ENCODE data around the gene ABT1.

Gene ABT1

DNA sequence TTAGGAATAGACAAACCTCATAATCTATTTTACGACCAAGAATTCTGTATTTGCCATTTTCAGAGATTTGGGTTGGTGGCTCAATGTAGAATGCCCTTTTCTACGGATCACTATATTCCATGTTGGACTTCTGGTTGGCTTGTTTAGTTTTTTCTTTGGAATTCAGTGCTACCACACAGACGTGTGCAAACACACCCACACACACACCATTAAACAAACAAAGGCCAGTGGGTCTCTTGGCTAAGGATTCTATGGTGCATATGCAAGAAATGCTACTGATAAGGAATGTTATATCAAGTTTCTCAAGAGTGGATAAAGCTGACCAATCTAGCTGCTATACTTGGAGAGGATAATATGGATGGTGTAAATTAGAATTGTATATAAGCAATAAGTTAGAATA, 8.0 kb downstream of the ABT1 start:
- DNase-seq (ENCODE audit: low read depth) = no peak

DNA sequence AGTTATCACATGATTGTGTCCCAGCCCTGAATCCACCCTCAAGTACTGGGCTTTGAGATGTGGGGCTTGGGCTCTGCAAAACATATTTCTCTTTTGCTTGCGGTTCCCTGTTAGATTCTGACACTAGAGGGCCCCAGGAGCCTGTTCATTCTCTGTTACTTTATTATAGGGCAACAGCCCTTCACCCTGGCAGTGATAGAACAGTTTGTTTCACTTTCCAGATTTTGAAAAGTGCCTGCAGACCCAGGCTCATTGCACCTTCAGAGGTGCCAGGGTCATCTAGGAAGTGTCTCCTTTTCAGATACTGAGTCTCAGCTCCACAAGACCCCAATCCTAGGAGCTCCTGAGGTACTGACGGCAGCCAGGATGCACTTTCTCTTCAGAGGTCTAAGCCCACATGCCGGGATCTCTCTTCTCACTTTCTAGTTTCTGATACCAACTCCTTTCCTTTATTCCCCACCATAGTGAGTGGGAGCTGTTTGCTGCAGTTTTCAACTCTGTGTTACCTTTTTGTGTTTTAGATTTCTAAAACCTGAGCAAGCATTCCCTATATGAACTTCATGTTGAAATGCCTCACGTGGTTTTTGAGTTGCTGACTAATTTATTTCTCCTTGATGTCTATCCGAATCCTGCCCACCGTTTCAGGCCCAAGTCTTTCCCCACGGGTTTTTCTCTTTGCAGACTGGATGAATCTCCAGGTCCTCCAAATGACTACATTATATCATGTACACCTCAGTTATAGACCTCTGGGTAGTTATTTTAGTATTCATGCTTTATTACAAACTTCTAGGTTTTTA, 10.9 kb downstream of the ABT1 start:
- DNase-seq (ENCODE audit: low read depth) = peak; percentile 45

DNA sequence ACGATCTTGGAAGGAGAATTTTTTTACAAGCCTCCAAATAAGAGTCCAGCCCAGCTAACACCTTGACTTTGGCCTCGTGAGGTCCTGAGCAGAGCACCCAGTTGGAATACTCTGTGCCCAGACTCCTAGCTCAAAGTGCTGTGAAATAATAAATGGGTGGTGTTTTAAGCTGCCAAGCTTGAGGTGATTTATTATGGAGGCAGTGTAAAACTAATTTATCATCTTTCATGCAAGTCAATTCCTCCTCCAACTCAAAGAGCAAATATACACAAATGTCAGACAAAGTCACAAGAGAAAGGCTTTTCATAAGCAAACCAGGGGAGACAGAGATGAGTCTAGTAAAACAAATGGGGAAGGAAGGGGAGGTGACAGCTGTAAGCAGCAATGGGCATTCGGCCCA, 12.7 kb downstream of the ABT1 start:
- no peak for DNase-seq (ENCODE audit: low read depth)

- DNase-seq (ENCODE audit: low read depth) = no peak
Observed at GRCh38 chr6:26611599-26611998, 14.8 kb downstream of the ABT1 start.

DNA sequence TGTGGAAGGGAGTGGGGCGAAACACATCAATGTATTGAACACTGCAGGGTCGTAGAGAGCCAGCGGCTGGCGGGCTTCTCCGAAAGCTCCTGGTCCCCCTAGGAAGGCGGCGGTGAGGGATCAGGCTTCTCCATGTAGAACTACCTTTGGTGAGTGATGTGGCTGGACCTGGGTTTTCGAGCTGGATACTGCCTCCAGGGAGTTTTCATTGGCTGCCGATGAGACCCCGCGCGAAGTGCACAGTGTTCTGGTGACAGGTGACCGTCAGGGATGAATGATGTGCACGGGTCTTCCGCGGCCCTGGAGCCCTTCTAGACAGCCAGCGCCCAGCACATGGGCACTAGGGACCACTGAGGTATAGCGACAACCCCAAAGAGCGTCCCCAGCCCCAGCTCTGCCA, 16.4 kb downstream of the ABT1 start:
- no peak for DNase-seq (ENCODE audit: low read depth)

- no peak for DNase-seq (ENCODE audit: low read depth)
Observed at GRCh38 chr6:26613689-26614683, 17.2 kb downstream of the ABT1 start.

GRCh38 chr6:26623339-26623859, 26.6 kb downstream of the ABT1 start:
- DNase-seq (ENCODE audit: low read depth) = no peak

DNA sequence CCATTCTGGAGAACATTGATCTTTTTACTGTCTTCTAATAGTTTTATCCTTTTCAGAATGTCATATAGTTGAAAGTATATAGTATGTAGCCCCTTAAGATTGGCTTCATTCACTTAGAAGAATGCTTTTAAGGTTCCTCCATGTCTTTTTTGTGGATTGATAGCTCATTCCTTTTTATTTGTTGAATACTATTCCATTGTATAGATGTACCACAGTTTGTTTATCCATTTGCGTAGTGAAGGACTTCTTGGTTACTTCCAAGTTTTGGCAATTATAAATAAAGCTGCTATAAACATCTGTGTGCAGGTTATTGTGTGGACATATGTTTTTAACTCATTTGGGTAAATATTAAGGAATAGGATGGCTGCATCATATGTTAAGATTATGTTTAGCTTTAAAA, 27.8 kb downstream of the ABT1 start:
- no peak for DNase-seq (ENCODE audit: low read depth)

- DNase-seq (ENCODE audit: low read depth) = no peak
Observed at GRCh38 chr6:26627843-26628242, 31.1 kb downstream of the ABT1 start.

- DNase-seq (ENCODE audit: low read depth) = no peak
Observed at GRCh38 chr6:26629359-26629758, 32.6 kb downstream of the ABT1 start.

DNA sequence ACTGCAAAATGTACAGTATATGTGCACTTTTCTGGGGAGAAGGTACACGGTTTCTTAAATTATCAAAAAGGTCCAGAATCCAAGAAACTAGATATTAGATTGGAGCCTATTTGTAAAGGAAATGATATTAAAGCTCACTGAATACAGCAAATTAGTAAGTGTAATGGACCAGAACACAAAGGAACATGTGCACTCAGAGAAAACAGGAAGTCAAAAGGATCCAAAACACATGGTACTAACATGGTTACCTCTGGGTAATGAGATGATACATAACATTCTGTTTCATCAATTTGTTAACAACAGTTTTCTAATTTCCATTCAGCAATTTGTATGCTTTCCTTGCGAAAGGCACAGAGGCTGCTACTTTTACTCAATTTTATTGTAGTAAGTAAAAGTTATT, 44.1 kb downstream of the ABT1 start:
- no peak for DNase-seq (ENCODE audit: low read depth)

DNA sequence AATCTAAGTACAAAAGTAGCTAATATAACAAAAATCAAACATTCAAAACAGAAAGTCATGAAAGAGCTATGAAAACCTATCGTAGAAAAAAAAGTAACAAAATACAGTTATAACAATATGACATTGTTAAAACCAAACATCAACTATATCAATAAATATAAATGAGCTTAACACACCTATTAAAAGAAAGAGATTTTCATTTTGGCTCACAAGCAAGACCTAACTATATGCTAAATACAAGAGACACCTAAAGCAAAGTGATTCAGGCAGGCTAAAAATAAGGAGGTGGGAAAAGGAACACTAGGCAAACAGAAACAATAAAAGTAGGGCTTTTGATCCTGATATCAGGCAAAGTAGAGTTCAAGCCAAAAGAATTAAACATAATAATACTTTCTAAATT, 49.3 kb downstream of the ABT1 start:
- no peak for DNase-seq (ENCODE audit: low read depth)

All from amniotic epithelial cell (primary cell).